Forelimb muscle (tissue), 1 donor: Measurements from ENCODE around the gene UBE2D4. TPM values are rescaled to one million over a fixed set of nuclear protein-coding genes. Genes with fewer than 3 reads are reported as not detected.

ENCODE experiments used
- DNase-seq: peaks from one replicate; pipeline ENCODE4 v3.0.0-alpha.2; 2013; ENCODE audit warnings: low read depth
- polyA plus RNA-seq: library from polyadenylated mRNA; unstranded; fragments of 120-200 nt; gene quantifications from one replicate; pipeline ENCODE4 v1.2.1, GENCODE V29; 2013; ENCODE audit not compliant: insufficient read length

UBE2D4 gene
- polyA plus RNA-seq, 1 donor: 19.1 TPM

DNA sequence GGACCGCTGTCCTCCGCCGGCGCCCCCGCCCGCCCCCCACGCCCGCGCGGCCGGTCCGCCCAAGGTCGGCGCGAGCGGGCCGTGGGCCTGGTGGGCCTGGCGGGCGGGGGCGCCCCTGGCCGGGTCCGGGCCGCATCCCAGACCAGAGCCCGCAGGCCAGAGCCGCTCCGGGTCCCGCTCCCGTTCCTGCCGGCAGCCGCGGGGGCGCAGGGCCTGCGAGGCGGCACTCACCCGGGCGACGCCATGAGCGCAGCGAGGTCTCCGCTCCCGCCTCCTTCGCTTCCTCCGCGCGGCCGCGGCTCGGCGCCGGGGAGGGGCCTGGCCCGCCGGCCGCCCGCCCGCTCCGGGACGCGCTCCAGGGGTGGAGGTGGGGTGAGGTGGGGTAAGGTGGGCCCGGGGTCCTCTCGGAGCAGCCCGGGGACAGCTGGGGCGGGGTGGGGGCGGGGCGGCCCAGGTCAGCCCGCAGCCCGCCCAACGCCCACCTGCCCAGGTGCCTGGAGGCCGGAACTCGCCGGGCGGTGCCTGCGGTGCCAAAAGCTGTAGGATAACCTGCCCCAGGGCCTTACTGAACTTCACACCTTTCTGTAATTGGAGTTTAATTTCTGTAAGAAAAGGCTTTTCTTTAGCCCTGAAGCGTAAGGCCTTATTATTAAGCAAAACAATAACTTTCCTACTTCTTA is 19.8 kb upstream of the UBE2D4 start, which contains the start of gene URGCP:
Gene URGCP (minus strand): TSS at position 266 of the 680 bp plus-strand sequence. CDS start 21 bp downstream, at position 245.
- no peak for DNase-seq

DNA sequence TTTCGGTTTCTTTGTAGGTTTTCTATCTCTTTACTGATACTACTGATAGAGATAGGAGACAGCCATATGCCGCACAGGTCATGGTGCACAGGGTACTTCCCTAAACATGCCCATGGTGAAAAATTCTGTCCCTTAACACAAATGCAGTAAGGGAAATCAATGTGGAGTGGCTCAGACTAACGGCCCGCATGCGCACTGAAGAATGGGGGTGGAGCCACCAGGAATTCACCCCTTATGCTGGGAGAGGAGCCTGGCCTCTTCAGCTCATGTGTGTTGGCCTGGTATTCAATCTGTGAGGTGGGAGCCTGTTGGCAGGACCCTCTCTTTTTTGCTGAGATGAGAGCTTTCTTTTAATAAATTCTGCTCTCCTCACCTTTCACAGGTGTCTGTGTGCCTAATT is 11.4 kb upstream of the UBE2D4 start:
- no peak for DNase-seq

DNA sequence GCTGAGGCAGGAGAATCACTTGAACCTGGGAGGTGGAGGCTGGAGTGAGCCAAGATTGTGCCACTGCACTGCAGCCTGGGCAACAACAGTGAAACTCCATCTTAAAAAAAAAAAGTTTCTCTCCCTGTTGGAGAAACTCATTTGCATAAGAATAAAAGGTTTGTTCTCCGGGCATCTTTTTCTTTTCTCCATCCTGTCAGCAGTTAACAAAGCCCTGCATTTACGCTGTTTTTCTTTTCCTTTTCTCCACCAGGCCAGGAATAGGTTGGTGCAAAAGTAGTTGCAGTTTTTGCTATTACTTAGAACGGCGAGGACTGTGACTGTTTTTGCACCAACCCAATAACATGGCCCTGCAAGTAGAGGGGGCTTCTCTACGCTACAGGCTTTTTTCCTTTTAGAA is 10.3 kb upstream of the UBE2D4 start:
- DNase-seq: no peak

DNA sequence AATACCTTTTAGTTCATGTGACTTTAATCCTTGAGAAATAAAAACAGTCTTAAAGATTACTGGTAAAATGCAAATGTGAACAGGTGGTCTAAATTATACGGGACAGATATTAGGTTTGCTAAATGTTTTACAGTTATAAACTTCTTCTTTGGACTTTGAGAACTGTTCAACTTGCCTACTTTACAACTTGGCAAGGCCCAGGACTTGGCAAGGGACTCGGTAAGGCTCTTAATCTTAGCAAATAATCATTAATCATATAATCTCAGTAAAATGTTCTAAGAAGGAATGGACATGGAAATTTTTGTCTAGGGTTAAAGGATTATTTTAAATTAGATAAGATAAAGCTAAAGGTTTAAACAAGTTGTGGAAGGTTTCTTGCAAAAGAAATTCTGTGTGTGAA is 4.8 kb upstream of the UBE2D4 start:
- no peak for DNase-seq

DNA sequence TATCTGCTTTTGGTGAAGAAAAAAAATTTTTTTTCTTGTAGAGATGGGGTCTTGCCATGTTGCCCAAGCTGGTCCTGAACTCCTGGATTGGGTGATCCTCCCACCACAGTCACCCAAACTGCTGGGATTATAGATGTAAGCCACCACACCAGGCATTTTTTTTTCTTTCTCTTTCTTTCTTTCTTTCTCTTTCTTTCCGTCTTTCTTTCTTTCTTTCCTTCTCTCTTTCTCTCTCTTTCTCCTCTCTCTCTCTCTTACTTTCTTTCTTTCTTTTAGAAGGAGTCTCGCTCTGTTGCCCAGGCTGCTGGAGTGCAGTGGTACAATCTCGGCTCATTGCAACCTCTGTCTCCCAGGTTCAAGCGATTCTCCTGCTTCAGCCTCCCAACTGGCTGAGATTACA is 3.5 kb upstream of the UBE2D4 start:
- DNase-seq: no peak

DNA sequence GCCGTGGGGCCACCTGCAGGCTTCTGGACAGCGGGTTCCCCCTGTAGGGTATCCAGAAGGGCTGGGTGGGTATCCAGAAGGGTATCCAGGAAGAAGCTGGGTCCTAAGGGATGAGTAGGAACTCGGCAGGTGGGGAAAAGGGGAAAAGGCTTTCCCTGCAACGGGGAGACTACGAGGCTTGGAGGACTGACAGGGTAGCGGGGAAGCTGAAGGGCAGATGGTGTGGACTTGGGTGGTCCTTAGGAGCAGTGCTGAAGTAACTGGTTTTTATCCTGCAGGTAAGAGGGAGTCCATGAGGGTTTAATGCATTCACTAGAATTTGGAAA is 525 bp downstream of the UBE2D4 start:
- no peak for DNase-seq

DNA sequence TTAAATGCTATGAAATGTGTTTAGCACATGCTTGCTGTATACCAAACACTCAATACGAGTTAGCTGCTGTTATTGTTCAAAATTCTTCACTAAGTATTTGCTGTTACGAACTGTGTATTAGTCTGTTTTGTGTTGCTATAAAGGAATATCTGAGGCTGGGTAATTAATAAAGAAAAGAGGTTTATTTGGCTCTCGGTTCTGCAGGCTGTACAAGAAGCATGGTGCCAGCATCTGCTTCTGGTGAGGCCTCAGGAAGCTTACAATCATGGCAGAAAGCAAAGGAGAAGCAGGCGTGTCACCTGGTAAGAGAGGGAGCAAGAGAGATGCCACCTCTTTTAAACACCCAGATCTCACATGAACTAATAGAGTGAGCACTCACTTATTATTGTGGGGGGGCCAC is 1.6 kb downstream of the UBE2D4 start:
- DNase-seq: no peak

DNA sequence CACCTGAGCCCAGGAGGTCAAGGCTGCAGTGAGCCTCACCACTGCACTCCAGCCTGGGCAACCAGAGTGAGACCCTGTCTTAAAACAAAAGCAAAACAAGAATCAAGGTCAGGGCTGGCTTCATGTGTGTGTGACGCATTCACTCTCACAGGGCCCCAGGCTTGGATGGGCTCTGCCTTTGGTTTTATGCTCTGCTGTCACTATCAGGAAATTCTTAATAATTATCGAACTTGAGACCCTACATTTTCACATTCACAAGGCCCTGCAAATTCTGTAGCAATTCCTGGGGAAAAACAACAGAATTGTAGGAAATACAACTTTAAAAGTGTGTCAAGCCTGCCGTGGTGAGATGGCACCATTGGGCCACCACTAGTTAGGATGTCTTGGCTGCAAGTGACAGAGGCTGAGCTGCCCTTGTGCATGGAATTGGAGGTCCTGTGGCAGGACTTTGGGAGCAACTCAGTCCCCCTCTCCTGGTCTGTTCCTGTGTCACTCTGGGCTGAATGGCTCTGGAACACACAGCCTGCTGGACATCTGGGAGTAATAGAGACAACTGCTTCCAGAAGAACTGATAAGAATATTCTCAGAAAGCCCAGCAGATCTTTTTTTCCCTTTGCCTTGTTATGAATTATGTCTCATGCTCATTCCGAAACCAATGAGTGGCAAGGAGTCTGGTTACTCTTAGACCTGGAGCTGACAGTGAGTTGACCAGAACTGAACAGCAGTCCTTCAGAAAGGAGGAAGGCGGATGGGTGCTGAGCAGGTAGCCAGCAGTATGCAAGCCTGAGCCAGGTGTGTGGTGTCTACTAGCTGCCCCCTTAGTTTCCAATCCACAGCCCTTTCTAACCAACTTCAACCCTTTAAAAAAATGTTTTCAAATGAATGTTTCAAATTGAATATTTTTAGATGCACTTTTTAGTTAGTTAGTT is 3.6 kb downstream of the UBE2D4 start:
- no peak for DNase-seq

DNA sequence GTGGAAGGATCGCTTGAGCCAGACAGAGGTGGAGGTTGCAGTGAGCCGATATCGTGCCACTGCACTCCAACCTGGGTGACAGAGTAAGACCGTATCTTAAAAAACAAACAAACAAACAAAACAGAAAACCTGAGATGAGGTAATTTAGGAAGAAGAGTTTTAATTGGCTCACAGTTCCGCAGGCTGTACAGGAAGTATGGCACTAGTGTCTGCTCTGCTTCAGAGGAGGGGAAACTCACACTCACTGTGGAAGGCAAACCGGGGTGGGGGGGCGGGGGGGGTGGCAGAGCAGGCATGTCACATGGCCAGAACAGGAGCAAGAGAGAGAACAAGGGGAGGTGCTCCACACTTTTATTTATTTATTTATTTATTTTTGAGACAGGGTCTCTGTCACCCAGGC is 5.1 kb downstream of the UBE2D4 start:
- DNase-seq: no peak

DNA sequence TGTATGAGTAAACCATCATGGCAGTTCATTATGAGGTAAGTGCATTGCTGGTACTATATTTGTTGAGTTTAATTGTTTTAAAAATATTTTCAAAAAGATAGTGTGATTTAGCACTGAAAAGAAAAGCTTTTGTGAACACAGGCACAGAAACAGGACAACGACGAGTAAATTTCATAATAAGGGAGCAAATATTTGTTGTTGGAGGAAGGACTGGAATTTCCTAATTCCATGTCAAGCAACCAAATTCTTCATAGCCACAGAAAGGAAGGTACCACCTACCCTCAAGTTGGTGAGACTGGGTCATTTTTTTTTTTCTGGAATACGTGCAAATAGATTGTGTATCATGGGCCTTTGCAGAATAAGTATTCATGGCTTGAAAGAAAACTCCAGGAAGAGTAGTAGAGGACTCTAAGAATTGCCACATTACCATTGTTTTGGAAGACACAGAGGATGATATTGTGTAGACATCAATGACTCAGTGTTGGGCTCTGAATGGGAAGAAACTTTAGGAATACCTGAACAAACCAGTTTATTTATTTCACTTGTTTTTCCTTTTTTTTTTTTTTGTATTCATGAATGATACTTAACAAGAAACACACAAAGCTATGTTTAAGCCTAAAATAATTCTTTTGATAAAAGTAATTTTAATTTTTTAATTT is 7.8 kb downstream of the UBE2D4 start:
- DNase-seq: no peak

DNA sequence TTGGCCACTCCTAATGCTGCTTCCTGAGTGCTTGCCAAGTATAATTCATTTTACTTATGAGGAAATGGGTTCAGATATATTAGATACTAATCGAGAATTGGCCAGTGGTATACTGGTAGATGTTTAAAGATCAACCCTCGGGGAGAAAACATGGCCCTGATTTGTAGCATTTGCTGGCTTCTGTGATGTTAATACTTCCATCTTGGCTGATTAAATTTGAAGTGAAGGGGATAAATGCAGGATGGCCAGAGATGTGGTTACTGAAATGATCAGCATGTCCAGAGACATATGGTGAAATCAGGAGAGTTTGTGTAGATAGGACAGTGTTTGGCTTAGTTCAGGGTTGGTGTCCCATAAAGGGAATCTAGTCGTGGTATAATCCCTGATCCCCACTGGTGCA is 11.2 kb downstream of the UBE2D4 start:
- no peak for DNase-seq

DNA sequence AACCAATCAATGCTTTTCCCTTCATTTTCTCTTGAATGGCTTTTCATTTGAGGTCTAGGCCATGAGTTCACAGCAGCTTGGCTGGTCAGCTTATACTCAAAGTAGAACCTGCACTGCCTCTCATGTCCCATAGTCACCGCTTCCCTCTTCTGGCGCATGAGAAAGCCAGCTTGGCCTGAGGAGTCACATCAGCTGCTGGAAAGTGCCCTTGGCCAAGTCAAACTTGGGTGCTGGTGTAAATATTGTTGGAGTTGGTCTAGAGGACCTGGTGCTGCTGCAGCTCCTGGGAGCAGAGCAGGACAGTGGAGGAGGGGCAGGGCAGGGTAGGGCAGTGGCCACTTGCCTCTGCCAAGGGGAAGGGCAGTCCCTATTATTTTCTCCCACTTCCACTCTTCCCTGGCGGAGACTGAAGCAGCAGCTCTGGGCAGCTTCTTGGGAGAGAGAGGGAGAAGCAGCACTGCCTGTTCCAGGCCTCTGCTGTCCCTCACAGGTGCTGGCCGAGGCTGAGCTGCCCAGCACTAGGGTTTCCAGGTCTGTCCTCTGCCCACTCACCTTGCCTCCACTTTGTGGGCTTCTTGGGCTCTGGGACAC is 12.8 kb downstream of the UBE2D4 start:
- DNase-seq: no peak

DNA sequence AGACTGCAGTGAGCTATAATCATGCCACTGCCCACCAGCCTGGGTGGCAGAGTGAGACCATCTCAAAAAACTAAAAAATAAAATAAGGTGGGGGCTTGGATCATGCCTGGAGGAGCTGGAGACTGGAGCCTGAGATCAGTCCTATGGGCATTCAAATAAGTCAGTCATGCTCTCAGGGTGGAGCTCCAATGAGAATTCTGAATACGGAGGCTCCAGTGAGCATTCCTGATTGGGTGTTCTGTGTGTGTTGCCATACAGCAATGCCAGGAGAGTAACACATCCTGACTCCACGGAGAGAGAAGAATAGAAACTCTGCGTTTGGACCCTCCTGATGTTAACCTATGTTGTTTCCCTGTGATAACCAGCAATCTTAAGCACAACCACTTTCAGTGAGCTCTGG is 16.0 kb downstream of the UBE2D4 start:
- no peak for DNase-seq

DNA sequence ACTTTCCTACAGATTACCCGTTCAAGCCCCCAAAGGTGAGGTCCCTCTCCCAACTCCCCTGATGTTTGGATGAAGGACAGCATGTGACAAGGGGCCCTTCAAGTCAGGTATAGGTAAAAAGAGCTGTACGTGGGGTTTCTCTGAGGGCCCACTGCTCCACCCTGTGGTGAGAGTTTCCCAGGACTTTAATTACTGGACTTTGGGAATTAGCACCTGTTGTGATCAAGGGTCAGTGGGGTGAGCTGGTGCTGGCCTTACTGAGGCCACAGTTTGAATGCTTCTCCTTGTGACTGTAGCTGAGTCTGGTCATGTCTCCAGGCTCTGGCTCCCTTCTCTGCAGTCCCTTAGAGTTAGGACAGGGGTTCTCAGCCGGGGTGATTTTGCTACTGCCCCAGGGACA is 16.8 kb downstream of the UBE2D4 start:
- no peak for DNase-seq

DNA sequence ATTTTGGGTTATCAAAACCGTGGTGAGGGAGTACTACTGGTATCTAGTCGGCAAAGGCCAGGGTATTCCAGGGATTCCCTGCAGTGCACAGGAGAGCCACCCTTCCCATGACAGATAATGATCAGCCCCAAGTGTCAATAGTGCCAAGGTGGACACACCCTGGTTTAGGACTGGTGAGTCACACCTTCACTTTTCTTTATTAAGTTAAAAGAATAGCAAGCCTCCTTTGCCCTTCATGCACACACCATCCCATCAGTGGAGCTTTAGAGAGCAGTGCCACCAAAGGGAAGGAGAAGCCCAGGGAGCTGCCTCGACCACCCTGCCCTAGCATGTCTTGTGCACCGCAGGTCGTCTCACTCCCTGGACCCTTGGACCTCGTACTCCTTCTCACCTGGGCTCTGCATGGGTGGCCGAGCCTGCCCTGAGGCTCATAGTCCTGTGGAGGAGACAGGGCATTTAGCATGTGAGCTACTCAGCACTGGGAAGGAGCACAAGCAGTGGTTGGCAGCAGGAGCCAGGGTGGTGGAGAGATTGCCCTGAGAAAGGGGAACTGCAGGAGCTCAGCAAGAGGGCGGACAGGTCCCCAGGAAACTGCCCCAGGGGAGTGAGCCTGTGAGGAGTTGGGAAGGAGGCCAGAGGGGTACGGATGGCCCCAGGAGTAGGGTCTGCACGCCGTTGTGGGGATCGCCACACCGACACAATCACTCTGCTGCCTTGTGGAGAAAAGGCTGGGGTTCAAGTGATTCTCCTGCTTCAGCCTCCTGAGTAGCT is 17.4 kb downstream of the UBE2D4 start:
- no peak for DNase-seq

DNA sequence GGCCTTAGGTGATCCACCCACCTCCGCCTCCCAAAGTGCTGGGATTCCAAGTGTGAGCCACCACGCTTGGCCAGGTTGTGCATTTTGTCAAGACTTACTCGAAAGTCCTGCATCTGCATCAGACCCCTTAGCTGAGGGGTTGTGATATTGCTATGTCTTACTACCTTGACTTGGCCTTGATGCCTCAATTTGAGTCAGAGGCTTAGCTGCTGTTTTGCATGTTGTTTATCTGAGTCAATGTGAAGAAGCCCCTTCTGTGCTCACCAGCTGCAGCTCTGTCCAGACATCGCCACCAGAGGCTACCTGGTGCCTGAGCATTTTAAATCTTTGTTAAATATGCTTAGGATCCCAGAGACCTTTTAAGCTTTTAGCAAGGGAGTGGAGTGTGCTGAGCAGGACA is 18.1 kb downstream of the UBE2D4 start:
- no peak for DNase-seq

DNA sequence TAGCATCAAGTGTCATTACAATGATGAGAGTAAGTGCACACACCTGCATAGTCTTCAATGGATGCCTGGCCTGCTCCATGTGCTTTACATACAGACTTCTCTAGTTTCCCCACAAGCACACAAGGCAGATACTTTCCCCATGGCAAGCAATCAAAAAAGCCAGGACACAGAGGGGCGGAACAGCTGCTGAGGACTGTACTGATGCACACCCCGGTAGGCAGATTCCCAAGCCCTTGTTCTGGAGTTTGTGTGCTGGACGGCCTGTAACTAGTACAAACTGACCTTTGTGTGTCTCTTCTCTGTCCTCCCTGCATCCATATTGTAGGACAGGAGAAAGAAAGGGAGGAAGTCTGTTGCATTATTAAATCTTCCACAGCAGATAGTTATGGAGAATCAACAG is 25.8 kb downstream of the UBE2D4 start:
- DNase-seq: no peak

DNA sequence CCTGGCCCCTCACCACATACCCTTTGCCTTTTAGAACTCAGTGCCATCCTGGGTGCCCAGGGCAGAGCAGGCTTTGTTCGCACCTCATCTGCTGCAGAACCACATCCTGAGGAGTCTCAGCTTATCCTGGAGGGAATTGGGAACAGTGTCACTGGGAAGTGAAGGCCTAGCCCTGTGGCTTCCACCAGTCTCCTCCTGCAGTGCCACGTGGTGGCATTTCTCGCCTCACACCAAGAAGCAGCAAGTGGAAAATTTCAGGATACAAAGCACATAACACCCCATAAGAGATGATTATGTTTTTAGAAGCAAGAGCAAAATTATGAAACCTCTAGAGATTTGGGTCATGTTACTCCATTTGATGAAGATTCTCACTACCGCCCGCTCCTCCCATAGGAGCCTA is 26.8 kb downstream of the UBE2D4 start:
- DNase-seq: no peak

DNA sequence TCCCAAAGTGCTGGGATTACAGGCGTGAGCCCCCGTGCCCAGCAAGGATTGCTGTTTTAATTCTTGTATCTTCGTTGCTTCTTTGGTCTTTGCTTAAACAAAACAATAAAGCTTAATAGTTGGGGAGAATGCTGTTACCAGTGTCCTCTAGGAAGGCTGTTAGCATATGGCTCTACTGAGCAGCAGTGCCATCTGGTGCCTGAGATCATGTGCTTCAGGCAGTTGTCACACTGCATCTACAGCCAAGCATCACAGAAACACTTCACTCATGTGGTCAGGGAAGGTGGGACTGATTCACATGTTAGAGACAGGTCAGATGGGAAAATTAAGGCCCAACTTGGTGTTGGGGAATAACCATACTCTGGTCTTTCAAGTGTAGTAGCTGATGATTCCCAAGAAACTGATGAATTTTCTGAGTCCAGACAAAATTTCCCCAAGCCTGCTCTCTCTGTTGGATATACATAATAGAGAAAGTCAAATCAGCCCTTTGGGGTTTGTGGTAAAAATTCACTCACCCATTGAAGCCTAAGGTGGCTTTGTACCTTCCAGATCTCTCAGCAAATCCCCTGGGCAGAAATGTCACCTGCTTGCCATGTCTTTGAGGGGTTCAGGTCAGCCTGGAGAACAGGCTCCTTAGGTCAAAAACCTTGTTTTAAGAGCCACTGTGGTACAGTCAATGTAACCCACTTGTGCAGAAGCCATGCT is 28.4 kb downstream of the UBE2D4 start:
- DNase-seq: no peak

DNA sequence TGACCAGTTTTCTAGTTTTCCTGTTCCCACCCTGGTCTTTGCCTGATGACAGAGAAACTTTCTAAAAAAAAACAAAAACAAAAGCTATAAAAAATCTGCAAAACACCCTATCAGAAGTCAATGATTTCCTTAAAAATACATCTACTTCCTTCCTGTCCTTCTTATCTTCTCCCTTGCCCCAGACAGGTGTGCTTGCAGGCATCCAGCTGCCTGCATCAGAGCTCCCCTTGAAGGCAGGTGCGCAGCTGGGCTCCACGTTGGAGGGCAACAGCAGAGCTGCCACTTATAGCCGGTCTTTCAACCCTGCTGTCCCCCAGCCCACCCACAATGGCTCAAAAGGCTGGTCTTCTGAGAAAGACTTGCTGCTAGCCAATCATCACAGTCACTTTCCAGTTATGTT is 29.8 kb downstream of the UBE2D4 start:
- DNase-seq: no peak

DNA sequence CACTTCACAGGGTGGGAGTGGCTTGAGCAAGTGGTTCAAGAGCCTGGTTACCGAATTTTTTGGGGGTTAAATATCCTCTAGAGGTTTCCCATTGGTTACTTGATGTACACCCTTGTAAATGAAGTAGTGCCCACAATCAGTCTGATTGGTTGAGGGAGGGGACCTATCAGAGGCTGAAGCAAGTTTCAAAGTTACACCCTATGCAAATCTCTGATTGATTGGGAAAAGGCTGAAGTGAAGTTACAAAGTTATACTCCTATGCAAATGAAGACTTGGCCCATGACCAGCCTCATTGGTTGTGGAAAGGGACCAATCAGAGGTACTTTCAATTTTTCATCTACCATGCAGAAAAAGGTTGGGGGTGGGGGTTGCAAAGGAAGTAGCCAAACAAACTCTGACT is 34.7 kb downstream of the UBE2D4 start:
- DNase-seq: no peak
